RKO (cell line): ENCODE measurements around the gene KIF1B.
"Not testable (repeated sequence)": the region's sequence is repeated elsewhere in the genome, so short reads cannot be mapped to it uniquely, and the experiment has no call there.

Experiments
- DNase-seq: peaks from one replicate; pipeline ENCODE4 v3.0.0-alpha.2; 2016; ENCODE audit warnings: low spot score

Gene KIF1B

GRCh38 chr1:10195570-10195969, 14.8 kb upstream of the KIF1B start:
- DNase-seq: no peak

DNA sequence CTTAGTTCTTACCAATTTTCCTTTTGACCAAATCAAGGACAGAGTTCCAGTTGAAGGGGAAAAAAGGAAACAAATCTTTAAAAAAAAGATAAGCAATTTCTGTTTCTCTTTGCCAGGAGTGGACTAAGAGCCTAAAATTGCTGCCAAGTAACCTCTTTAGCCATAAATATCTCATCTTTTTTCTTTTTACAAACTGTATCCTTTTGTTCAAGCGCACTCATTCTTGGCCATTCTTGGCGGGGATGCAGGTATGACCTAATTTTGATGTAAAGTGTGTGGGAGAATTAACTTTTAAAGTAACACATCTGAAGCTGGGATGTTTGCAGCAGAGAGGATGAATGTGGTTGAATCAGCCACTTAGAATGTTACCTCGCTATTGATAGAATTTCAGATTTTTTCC, 13.4 kb upstream of the KIF1B start:
- DNase-seq: no peak

GRCh38 chr1:10200620-10201019, 9.8 kb upstream of the KIF1B start:
- no peak for DNase-seq

GRCh38 chr1:10204003-10204642, 6.2 kb upstream of the KIF1B start:
- no peak for DNase-seq

- DNase-seq: not testable (repeated sequence)
These were observed 5.2 kb upstream of the KIF1B start for GRCh38 chr1:10205206-10205605.

- no peak for DNase-seq
These were observed 2.6 kb upstream of the KIF1B start for GRCh38 chr1:10207810-10208209.

DNA sequence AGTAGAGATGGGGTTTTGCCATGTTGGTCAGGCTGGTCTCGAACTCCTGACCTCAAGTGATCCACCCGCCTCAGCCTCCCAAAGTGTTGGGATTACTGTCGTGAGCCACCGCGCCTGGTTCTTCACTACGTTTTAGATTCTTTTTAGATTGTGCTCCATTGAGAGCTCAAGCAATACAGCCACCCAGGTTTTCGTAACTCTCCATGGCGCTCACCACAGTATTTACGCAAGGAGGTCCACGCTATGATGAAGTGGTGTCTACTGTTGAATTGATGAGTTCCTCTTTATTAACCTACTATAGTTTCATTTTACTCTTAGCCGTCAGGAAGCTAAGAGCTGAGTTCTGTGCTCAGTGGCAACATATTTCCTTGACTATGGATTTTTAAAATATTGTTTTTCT, 1.8 kb upstream of the KIF1B start:
- DNase-seq: no peak

DNA sequence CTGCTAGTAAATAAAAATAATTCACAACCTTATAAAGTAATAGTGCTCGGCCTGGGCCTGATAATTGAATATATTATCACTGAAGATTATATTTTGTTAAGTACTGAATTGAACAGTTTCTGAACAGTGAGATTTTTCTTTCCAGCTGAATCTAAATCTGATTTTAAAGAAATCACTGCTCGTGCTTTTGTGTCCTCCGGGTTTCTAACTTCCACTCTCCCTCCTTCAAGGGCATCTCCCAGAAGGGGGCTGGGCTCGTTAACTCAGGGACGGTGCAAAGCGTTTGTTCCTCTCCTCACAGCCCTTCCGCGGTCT, 823 bp upstream of the KIF1B start:
- DNase-seq: no peak

GRCh38 chr1:10210841-10211804, 753 bp downstream of the KIF1B start:
- peak; percentile 97 for DNase-seq

- DNase-seq: peak; percentile 82
These were observed 1.5 kb downstream of the KIF1B start for GRCh38 chr1:10211805-10212410.

DNA sequence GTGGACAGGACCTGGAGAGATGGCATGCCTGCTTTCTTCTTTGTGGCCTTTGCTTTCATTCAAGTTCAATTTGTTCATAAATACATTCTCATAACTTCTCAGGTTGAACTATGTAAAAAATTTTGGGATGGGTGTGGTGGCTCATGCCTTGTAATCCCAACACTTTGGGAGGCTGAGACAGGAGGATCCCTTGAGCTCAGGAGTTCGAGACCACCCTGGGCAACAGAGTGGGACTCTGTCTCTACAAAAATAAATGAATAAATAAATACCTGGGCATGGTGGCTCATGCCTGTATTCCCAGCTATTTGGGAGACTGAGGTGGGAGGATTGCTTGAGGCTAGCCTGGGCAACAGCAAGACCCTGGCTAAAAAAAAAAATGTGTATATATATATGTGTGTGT, 2.1 kb downstream of the KIF1B start:
- no peak for DNase-seq

DNA sequence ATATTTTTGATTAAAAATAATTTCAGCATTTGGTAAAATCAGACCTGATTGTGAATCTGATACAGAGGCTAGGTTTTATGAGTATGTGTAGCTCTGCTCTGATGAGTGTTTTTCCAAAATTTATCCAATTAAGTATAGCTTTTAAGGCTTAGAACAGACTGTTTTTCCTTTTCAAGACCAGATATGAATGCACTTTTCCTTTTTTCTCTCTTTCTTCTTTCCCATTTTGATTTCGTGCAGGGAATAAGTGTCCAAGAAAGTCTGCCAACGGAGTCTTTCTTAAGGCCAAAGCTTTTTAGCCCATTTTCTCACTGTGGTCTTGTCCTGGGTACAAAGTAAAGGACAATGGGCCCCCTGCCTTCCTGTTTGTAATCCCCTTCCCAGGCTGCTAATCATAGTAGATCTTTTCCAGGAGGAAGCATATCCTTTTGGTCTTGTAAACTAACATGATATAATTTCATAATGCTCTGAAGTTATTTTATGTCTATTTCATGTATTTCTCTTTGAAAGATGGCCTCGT, 2.9 kb downstream of the KIF1B start:
- no peak for DNase-seq

DNA sequence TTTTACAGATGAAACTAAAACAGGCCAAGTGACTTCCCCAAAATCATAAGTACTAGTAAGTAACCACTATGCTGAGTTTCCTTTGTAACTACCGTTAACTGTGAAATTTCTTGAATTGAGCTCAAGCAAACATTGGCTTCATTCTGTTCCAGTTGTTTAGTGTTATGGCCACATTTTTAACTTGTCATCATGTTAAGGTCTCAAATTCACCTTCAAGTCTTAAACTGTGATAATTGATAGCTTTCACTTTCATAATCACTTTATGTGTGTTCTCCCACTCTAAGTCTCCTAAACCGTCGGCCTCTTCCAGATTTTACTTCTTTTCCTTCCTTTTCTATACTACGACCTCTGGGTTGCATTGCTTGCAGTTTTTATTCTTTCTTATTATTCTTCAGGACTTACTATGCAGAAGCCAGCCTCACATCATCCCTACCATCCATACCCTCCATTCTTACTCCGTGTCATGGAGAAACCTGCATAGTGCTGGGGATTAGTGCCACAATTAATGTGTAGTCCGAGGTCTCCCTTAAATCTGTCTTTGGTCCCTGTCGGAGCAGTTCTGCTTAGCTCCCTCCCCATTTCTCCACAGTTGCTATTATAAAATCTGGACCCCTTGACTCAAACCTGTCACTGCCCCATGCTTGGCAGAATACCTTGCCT, 5.8 kb downstream of the KIF1B start:
- DNase-seq: no peak

DNA sequence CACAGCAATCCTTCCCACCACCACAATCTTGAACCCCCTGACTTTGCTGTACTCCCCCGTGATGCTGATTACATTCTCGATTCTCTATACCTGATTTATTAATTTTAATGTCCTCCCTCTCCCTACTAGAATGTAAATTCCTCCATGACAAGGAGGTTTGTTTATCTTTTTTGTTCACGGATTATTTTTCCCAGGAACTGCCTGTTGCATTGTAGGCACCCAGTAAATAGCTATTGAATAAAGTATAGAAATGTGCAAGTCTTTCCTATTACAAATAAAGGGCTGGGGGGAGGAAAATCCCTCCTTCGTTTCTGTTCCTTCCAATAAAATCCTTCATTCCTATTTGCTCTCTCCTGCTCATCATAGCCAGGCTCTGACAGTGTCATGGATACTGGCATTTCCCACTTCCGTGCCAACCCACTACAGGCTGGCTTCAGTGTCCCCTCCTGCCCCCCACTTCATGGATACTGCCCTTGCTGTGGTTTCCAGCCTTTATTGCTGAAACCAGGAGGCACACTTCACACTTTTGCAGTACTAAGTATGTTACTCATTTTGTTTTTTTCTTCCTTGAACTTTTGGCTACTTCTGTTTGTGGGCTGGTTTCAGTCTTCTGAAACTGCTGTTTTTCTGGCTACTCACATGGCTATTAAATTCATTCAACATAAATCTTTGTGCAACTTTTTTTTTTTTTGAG, 7.5 kb downstream of the KIF1B start:
- no peak for DNase-seq

- no peak for DNase-seq
These were observed 9.8 kb downstream of the KIF1B start for GRCh38 chr1:10220200-10220599.

GRCh38 chr1:10220657-10221056, 10.3 kb downstream of the KIF1B start:
- not testable (repeated sequence) for DNase-seq

- DNase-seq: no peak
These were observed 15.2 kb downstream of the KIF1B start for GRCh38 chr1:10225573-10225972.

DNA sequence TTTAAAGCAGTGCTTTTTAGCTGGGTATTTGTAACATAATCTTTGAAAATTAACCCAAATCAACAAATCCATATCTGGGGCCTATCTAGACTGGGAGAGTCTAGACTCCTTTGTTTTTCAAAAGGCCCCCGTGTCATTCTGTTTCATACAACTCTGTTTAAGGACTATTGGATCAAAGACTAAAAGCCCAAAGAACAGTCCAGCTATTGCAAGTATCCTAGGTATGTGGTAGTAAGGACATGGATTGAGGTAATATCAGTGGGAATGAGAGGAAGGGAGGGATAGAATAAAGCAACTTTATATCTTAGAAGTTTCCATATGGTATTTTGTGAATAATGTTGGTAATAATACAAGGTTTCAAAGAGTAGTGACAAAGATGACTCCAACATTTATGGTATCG, 18.2 kb downstream of the KIF1B start:
- no peak for DNase-seq

DNA sequence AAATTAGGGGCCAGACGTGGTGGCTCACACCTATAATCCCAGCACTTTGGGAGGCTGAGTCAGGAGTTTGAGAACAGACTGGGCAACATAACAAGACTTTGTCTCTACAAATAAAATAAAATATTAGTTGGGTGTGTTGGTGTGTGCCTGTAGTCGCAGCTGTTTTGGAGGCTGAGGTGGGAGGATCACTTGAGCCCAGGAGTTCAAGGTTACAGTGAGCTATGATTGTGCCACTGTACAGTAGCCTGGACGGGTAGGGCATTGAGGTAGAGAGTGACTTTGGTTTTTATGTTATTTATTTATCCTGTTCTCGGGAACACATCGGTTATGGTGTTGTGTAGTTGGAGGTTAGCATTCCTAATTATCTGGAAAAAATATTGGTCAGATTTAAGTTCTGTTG, 19.5 kb downstream of the KIF1B start:
- no peak for DNase-seq

DNA sequence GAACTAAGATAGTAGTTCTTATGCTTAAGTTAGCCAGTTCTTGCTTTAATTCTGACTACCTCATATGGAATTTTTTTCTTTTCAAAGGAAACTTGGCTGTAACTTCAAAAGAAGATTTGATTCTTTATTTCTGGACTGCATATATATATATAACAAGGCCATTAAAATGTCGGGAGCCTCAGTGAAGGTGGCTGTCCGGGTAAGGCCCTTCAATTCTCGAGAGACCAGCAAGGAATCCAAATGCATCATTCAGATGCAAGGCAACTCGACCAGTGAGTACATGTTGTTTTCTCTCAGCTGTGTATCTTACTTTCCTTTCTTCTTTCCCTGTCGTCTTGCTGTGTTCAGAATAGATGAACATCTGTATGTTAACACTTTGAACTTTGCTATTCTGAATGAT, 21.8 kb downstream of the KIF1B start:
- DNase-seq: no peak

GRCh38 chr1:10236405-10237156, 26.2 kb downstream of the KIF1B start:
- DNase-seq: no peak
